HepG2 (cell line): ENCODE measurements around the gene CIAO2B. TPM values are rescaled to one million over a fixed set of nuclear protein-coding genes. Genes with fewer than 3 reads are reported as not detected.
A peak's percentile ranks its signal among the peaks of the same experiment; 100 is the strongest.

Experiments used
- ARID5B ChIP-seq: IDR thresholded peaks from 2 replicates; pipeline ENCODE4 v1.4.0; 2020; ENCODE audit warnings: mild to moderate bottlenecking, missing genetic modification reagents
- DNMT3B ChIP-seq: conservative IDR thresholded peaks from 2 replicates; pipeline ENCODE4 v1.6.1; 2016; ENCODE audit warnings: missing biosample characterization, control low read depth
- GTF3A ChIP-seq: sonication (generic); formaldehyde crosslinking; conservative IDR thresholded peaks from 2 replicates; pipeline ENCODE4 v1.4.0; 2020; ENCODE audit warnings: mild to moderate bottlenecking, missing genetic modification reagents
- GZF1 ChIP-seq: sonication (generic); formaldehyde crosslinking; IDR thresholded peaks from 2 replicates; pipeline ENCODE4 v1.5.1; 2020; ENCODE audit warnings: mild to moderate bottlenecking, missing genetic modification reagents
- JDP2 ChIP-seq: sonication (generic); formaldehyde crosslinking; IDR thresholded peaks from 2 replicates; pipeline ENCODE4 v1.8.1; 2022; ENCODE audit warnings: missing genetic modification reagents, borderline replicate concordance
- KDM1A ChIP-seq: IDR thresholded peaks from 2 replicates; pipeline ENCODE4 v1.6.1; 2016; ENCODE audit warnings: missing compliant biosample characterization
- KDM2A ChIP-seq: sonication (generic); formaldehyde crosslinking; IDR thresholded peaks from 2 replicates; pipeline ENCODE4 v1.4.0; 2020; ENCODE audit warnings: low read depth, missing genetic modification reagents, borderline replicate concordance
- MAFF ChIP-seq: IDR thresholded peaks from 2 replicates; pipeline ENCODE4 v1.6.1; 2011; ENCODE audit warnings: low read depth, low read length, improper control_type of control experiment
- NFE2 ChIP-seq: sonication (generic); formaldehyde crosslinking; IDR thresholded peaks from 2 replicates; pipeline ENCODE4 v1.4.0; 2020; ENCODE audit warnings: missing genetic modification reagents
- PRDM4 ChIP-seq: sonication (generic); formaldehyde crosslinking; IDR thresholded peaks from 2 replicates; pipeline ENCODE4 v1.9.0; 2021; ENCODE audit warnings: missing genetic modification reagents, borderline replicate concordance
- RFX1 ChIP-seq: fragments of 450-650 bp; IDR thresholded peaks from 2 replicates; pipeline ENCODE4 v1.6.1; 2017
- TRIM24 ChIP-seq: sonication (generic); formaldehyde crosslinking; IDR thresholded peaks from 2 replicates; pipeline ENCODE4 v1.8.0; 2022; ENCODE audit warnings: mild to moderate bottlenecking, missing genetic modification reagents
- ZNF230 ChIP-seq: sonication (generic); formaldehyde crosslinking; IDR thresholded peaks from 2 replicates; pipeline ENCODE4 v1.4.0; 2020; ENCODE audit warnings: mild to moderate bottlenecking, missing genetic modification reagents
- ZNF563 ChIP-seq: sonication (generic); formaldehyde crosslinking; IDR thresholded peaks from 2 replicates; pipeline ENCODE4 v1.8.0; 2022; ENCODE audit warnings: mild to moderate bottlenecking, moderate library complexity, missing genetic modification reagents
- ZNF580 ChIP-seq: IDR thresholded peaks from 2 replicates; pipeline ENCODE4 v1.6.1; 2016; ENCODE audit warnings: low read depth, borderline replicate concordance
- ZNF614 ChIP-seq: IDR thresholded peaks from 2 replicates; pipeline ENCODE4 v1.6.1; 2018; ENCODE audit warnings: missing biosample characterization, missing genetic modification reagents, inconsistent platforms, borderline replicate concordance
- ZNF740 ChIP-seq: sonication (generic); formaldehyde crosslinking; IDR thresholded peaks from 2 replicates; pipeline ENCODE4 v1.4.0; 2020; ENCODE audit warnings: missing genetic modification reagents
- ZNF784 ChIP-seq: sonication (generic); formaldehyde crosslinking; IDR thresholded peaks from 2 replicates; pipeline ENCODE4 v1.5.1; 2020; ENCODE audit warnings: missing genetic modification reagents, mild to moderate bottlenecking, borderline replicate concordance
- ZNF800 ChIP-seq: sonication (generic); formaldehyde crosslinking; IDR thresholded peaks from 2 replicates; pipeline ENCODE4 v1.4.0; 2020; ENCODE audit warnings: missing genetic modification reagents
- ZZZ3 ChIP-seq: sonication (generic); formaldehyde crosslinking; IDR thresholded peaks from 2 replicates; pipeline ENCODE4 v1.4.0; 2020; ENCODE audit warnings: missing genetic modification reagents, mild to moderate bottlenecking, borderline replicate concordance
- polyA plus RNA-seq, 8 experiments: library from polyadenylated mRNA; depleted of rRNA in 3 of 8; stranded (reverse) in 7 of 8; unstranded in 1 of 8; fragments of >200 nt; fragmentation: Illumina TruSeq in 4 of 8; extraction: Trizol in 4 of 8; gene quantifications; 2 replicates each; pipeline versions ENCODE4 v1.2.1 to v1.2.3, GENCODE V29; 2011 to 2016; ENCODE audit warnings: low read depth in 4 of 8, missing spikeins in 1 of 8, mixed read lengths in 1 of 8; ENCODE audit not compliant: insufficient read depth in 1 of 8
- total RNA-seq, 5 experiments: library from RNA; depleted of rRNA; stranded (reverse); fragments of >200 nt; fragmentation: Illumina TruSeq; extraction: Trizol; gene quantifications; 2 replicates each; pipeline ENCODE4 v1.2.3, GENCODE V29; 2016; ENCODE audit warnings: low read depth in 1 of 5

The CIAO2B gene
- total and polyA plus RNA-seq, 2 of the 13 experiments (the other 11 are each of a cell fraction or from before 2014, with no cell fraction given), result 157 to 293 TPM

GRCh38 chr16:66961065-66961744, 27.0 kb upstream of the CIAO2B start, which contains the start of gene CES3 (continued):
- TF ChIP-seq ZNF740 (CRISPR knock-in tag) (no peak), RFX1 (no peak), KDM2A (CRISPR knock-in tag) (peak; percentile 70; the same call in 1 of the 2 replicates), GTF3A (CRISPR knock-in tag) (0 out of 2 replicates have a peak, but pooled peaks have one; percentile 19), KDM1A (CRISPR knock-in tag) (peak; percentile 20; the same call in 1 of the 2 replicates), ZNF230 (peak; percentile 72; the same call in 1 of the 2 replicates), ZNF563 (0 out of 2 replicates have a peak, but pooled peaks have one; percentile 27), MAFF (no peak), ZNF580 (CRISPR knock-in tag) (peak; percentile 56; the same call in 1 of the 2 replicates), DNMT3B (CRISPR knock-in tag) (0 out of 2 replicates have a peak, but pooled peaks have one; percentile 61), ARID5B (CRISPR knock-in tag) (peak; percentile 42), TRIM24 (CRISPR knock-in tag) (no peak), ZNF800 (no peak), GZF1 (CRISPR knock-in tag) (no peak), NFE2 (CRISPR knock-in tag) (no peak), ZNF784 (no peak), ZZZ3 (peak; percentile 46; the same call in 1 of the 2 replicates), PRDM4 (CRISPR knock-in tag) (0 out of 2 replicates have a peak, but pooled peaks have one; percentile 7), ZNF614 (peak; percentile 69; the same call in 1 of the 2 replicates), JDP2 (CRISPR knock-in tag) (no peak)
